GM18517 (cell line): ENCODE data around the gene SRGAP1.

Experiments used
- ATAC-seq: cut with Tn5 transposase; IDR thresholded peaks from one replicate; pipeline ENCODE4 v1.9.1; 2021; ENCODE audit warnings: mild to moderate bottlenecking, moderate library complexity; ENCODE audit not compliant: unreplicated experiment

SRGAP1 gene

DNA sequence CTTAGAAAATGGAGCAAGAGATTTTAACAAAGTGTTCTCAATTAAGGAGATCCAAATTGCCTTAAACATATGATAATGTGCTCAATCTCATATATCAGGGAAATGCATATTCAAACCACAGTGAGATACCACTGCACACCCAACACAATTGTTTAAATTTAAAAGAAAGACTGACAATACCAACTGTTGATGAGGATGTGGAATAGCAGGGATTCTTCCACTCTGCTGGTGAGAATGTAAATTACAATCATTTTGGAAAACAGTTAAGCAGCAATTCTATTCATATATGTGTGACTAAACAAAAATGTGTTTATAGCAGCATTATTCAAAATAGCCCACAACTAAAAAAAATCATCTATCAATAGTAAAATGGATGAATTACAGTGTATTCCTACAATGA, 233.4 kb downstream of the SRGAP1 start:
- no peak for ATAC-seq

DNA sequence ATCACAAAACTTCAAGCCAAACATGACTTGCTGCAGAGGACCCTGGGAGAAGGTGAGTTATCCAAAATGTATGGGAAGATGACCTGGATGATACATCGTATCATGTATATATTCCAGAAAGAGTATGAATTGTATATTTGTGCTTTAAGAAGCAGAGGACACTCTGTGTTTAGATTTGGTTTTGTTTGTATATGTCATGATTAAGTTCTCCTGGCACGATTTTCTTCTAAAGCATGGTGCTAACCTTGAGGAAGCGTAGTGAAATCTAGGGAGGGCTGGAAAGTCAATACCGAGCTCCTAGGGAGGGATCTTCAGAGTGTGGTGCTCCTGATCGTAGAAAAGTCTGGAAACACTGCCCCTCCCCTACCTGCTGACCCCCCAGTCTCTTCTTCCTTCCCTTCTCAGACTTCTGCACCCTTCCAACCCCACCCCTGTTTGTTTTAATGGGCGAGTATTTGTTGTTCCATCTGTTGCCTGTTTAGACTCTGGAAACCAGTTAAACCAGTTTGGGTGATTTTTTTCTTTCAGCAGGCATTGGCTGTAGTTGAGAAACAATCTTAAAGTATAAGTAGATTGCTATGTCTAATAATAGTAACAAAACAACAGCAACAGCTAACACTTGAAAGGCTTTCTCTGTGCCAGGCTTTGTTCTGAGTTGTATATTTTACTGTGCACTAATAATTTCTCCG, 236.0 kb downstream of the SRGAP1 start:
- ATAC-seq: no peak

- no peak for ATAC-seq
Observed at GRCh38 chr12:64081008-64081404, 236.5 kb downstream of the SRGAP1 start.

- ATAC-seq: no peak
Observed at GRCh38 chr12:64082116-64082515, 237.6 kb downstream of the SRGAP1 start.

DNA sequence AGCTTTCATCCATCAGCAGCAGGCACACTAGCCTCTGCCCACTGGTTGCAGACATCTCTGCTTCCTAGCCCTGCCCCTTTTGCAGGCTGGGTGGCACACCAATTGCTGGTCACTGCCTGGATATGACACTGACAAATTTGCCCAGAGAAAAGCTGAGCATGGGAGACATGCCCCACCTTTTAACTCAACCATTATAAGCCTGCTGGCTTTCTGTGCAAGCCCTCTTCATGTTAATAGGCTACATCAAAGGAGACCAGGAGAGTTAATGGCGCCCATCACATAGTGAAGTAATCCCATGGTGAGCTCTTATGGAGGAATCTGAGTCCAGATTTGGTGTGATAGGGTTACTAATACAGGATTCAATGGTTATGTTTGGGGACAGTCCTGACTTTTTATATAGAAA, 238.4 kb downstream of the SRGAP1 start:
- no peak for ATAC-seq

GRCh38 chr12:64083285-64084210, 239.0 kb downstream of the SRGAP1 start:
- ATAC-seq: no peak

GRCh38 chr12:64085154-64085553, 240.7 kb downstream of the SRGAP1 start:
- no peak for ATAC-seq

- ATAC-seq: no peak
Observed at GRCh38 chr12:64085996-64086395, 241.5 kb downstream of the SRGAP1 start.

DNA sequence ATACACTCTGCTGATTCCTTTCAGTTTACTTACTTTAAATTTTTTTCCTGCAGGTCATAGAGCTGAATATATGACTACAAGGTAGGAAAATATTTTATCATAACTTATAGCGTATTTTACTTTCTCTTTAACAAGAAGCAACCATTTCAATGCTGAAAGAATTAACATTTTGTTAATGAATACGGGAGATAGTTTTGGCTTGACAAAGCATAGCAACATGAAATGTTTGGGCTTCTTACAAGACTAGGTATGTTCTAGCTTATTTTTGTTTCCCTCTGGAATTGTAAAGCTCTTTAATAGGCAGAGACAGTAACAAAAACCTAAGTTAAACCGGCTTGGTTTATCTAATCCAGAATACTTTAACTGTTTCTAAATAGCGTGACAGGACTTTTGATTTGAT, 242.4 kb downstream of the SRGAP1 start:
- no peak for ATAC-seq

DNA sequence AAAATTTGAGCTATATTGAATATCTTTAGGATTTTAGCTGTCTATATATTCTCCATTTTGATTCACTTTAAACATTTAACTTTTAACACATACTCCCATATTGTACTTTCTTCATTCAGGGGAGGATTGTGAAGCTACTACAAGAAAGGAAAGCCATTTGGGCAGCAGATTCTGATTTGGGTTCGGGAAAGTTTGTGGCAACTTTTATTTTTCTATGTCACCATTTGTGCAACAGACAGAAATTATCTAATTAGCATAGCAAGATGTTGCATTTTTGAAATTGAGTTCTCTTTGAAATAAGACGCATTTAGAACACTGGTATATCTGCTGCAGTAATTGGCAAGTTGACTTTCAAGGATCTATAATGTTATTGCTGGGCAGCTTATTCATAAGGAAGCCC, 243.3 kb downstream of the SRGAP1 start:
- no peak for ATAC-seq

DNA sequence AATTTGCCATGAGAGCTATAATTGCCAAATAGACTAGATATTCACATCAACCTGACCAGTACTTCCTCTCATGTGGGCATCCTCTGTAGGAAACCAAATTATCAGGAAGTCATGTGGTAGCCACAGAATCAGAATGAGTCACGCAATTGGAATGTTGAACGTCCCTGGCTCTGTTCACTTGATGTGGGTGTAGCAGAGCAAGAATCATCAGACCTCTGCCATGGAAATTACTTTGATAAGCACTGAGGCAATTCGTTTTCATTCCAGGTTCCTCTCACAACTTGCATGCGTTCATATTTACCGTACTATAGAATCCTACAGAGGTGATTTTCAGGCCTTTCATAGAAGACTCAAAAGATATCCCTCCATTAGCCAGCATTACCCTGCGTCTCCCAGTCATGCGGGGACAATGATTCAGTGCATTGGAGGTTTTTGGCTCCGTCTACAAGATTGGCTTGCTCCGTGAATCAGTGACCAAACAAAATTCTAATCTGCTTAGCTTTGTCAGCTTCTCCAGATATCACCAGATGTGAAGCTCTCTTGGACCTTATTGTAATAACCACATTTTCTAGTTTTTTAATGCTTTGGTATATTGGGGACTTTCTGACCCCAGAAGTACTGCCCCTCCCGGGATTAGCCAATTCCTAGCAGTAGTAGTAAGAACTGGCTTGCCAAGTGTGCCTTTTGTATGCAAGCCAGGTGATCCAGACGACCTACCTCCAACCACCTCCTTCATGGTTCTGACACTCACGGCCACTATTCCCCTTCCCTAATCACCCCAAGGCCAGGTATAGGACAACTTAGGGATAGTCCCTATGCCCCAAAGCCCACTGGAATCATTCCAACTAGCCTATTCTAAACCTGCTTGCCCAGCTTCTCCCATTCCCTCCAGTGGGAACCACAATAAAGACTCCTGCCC, 244.2 kb downstream of the SRGAP1 start:
- no peak for ATAC-seq

DNA sequence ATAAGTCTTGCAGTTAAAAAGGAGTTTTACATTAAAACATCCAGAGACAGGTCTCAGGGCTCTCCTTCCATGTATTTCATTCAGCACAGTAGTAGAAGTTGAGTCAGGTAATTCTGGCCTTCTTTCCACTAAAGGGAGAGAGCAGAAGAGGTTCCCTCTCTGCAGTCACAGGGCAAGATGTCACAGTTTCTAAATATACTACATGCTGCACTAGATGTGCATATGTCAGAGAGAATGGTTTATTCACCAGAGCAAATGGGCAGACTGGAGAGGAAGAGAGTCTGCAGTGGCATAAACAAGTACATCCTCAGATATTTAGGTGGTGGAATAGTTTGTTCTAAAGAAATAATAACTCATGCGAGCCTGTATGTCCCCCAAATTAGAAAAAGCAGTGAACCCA, 245.5 kb downstream of the SRGAP1 start:
- ATAC-seq: no peak

- ATAC-seq: no peak
Observed at GRCh38 chr12:64091186-64091585, 246.7 kb downstream of the SRGAP1 start.

GRCh38 chr12:64092507-64093196, 248.2 kb downstream of the SRGAP1 start:
- ATAC-seq: no peak

DNA sequence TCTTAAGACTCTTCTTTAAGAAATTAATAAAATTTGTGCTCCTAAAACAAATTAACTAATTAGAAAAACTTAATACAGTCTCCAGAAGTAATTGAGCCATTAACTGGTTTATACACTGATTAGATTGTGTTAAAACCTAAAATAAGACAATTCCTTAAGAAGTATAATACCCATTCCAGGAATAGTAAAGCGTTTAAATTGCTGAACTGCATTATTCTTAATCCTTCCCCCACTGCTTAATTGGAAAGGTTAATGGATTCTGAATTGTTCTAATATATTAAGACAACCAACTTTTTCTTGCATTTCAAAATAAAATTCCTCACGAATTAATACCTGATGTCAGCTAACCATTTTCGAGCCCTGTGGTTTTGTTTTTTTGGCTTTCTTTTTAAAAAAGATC, 249.2 kb downstream of the SRGAP1 start:
- no peak for ATAC-seq

GRCh38 chr12:64097366-64098105, 253.0 kb downstream of the SRGAP1 start:
- ATAC-seq: no peak

GRCh38 chr12:64098709-64099354, 254.3 kb downstream of the SRGAP1 start:
- no peak for ATAC-seq

- no peak for ATAC-seq
Observed at GRCh38 chr12:64099397-64099796, 254.9 kb downstream of the SRGAP1 start.

GRCh38 chr12:64102339-64102738, 257.8 kb downstream of the SRGAP1 start:
- ATAC-seq: no peak
